AG09309 (cell line): ENCODE data around the gene IFI30.

Source experiments
- DNase-seq: peaks from one replicate; pipeline ENCODE4 v3.0.0-alpha.2; 2010; ENCODE audit warnings: low read depth
- H3K4me3 ChIP-seq: 2 replicates; pipeline ENCODE4 v1.5.1; 2011; ENCODE audit warnings: mild to moderate bottlenecking, low read depth, low read length, moderate library complexity; ENCODE audit not compliant: control insufficient read depth
- TF ChIP-seq, protein P1 (sequence below): IDR thresholded peaks from 2 replicates; pipeline ENCODE4 v1.5.1; 2011; ENCODE audit warnings: mild to moderate bottlenecking, low read depth, low read length, inconsistent platforms; ENCODE audit not compliant: insufficient read depth, control insufficient read depth; ENCODE audit errors: missing control alignments

IFI30 gene

DNA sequence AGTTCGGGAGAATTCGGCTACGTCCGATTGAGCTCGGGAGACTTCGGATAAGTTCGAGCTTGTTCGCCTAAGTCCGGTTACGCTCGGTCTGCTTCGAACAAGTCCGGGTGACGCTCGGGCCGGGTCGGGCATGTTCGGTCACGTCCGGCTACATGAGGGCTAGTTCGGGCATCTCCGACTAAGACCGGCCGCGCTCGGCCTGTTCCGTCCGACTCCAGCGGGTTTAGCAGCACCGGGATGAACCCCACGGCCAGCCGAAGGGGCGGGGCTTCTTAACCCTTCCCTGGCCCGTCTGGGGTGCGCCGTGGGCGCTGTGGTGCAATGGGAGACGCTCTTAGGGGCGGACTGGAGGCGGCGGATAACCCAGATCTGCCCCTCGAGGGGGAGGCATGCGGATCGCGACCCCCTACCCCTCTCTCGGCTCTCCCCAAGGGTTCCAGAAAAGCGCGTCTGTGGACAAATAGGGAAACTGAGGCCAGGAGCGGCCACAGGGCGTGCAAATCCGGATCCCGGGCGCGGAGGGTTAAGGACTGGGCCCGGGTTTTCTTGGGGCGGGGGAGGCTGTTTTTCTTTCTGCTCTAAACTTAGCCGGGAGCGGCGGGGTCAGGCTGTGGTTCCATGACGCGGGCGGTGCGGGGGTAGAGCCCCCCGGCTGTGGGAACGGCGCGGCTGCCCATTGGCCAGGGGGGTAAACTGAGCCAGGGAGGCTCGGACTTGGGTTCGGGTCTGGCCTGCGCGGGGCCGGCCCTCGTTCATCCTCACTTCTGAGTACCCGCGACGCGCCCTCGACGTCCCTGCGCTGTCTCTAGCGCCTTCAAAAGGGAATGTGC is 51.1 kb downstream of the IFI30 start:
- DNase-seq = peak; percentile 97
- H3K4me3 ChIP-seq = peak overlapping the region; percentile 50
- TF ChIP-seq, protein P1, sequence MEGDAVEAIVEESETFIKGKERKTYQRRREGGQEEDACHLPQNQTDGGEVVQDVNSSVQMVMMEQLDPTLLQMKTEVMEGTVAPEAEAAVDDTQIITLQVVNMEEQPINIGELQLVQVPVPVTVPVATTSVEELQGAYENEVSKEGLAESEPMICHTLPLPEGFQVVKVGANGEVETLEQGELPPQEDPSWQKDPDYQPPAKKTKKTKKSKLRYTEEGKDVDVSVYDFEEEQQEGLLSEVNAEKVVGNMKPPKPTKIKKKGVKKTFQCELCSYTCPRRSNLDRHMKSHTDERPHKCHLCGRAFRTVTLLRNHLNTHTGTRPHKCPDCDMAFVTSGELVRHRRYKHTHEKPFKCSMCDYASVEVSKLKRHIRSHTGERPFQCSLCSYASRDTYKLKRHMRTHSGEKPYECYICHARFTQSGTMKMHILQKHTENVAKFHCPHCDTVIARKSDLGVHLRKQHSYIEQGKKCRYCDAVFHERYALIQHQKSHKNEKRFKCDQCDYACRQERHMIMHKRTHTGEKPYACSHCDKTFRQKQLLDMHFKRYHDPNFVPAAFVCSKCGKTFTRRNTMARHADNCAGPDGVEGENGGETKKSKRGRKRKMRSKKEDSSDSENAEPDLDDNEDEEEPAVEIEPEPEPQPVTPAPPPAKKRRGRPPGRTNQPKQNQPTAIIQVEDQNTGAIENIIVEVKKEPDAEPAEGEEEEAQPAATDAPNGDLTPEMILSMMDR = no peak

DNA sequence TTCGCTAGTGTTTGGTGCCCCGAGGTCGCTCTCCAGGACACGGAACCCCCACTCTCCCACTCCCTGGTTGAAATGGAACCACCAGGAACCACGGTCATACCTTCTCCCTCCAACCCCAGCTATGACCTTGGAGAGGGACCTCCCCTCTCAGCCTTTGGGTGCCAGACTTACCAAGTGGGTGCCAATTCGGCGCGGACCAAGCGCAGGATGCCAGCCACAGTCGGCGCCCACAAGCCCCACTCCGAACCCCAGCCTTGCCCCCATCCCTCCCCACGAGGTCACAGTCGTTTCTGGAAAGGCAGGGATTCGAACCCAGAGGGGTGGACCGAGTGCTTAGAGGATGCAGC is 51.7 kb downstream of the IFI30 start:
- DNase-seq = no peak
- TF ChIP-seq, protein P1 = no peak
- H3K4me3 ChIP-seq = no peak overlapping the region; the same call in 1 of the 2 replicates

DNA sequence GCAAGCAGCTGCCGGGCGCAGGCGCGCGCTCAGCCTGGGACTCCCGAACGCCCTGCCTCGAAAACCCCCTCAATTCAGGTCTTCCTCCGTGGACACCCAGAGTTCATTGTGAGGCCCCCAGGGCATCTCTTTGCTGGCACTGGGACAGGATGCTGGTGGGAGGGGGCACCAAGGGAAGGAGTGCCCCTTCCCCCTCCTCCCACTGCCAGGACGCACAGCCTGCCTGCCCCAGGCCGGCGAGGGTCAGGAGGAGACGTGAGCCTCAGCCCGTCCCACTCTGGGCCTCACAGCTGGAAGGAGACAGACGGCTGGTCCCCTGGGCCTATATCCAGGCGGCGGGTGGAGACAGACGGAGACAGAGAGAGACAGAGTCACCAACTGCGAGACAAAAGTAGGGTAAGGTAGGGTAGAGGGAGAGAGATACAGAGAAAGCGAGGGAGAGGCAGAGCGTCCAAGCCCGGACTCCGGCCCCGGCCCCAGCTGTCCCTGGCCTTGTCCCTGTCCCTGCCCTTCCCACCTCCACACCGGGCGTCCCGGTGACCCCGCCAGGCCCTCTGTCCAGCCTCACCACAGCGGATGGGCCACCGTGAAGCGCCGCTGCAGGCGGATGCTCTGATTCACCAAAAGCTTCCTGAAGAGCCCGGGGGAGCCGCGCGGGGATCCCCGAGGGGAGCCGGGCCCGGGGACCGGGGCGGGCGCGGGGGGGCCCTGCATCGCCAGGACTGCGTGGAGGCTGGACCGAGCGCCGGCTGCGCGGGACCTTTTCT is 52.3 kb downstream of the IFI30 start, which contains the start of gene PDE4C:
Gene PDE4C (minus strand): TSS at position 737 of the 767 bp plus-strand sequence. CDS start 23 bp downstream, at position 714.
- DNase-seq = no peak
- no peak within 1 kb of the TSS for H3K4me3 ChIP-seq
- TF ChIP-seq, protein P1 = no peak

DNA sequence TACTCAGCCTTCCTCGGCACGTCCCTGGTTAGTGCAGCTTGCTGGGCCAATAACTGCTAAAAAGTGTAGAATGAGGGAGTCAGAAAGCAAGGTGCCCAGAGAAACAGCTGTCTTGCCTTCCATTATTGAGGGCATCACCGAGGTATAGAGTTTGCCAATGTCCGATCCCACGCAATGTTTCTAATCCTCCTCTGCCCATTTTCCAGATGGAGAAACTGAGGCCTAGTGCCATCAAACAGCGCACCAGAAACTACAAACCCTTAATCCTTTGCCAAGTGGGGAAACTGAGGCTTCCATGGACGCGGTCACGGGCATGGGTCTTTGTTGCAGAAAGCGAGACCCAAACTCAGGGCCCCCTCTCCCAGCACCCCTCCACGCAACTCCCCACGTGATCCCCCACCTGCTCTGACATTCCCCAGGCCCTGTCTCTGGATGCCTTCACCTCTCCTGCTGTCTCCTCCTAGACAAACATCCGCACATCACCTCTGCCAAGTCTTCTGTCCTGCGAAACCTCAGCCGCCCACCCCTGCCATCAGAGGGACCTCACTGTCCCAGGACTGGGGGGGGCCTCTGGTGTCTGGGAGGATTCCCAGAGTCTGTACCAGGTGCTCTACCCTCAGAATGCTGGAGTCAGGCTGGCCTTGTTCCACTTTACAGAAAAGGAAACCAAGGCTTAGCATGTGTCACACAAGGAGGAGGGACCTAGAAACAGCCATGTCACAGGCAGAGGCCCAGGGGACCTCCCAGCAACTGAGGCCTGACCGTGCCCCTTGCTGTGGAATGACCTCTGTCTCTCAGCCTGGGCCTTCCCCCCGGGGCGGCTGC is 53.6 kb downstream of the IFI30 start:
- no peak for DNase-seq
- no peak overlapping the region for H3K4me3 ChIP-seq
- TF ChIP-seq, protein P1 = no peak
